Measurements from ENCODE around the gene MXD1.

The MXD1 gene

GRCh38 chr2:69983392-69983966 lies 68.6 kb downstream of the MXD1 start:
- Histone ChIP-seq H3K9me3 (ENCODE audit: control insufficient read depth, insufficient read depth, low read depth, low read length) (no peaks in the 10 kb centered on the region), H3K4me1 (ENCODE audit: control insufficient read depth, insufficient read depth, low read length) (peaks cover under 1% of the 10 kb centered on the region; the same call in 1 of the 2 replicates)

DNA sequence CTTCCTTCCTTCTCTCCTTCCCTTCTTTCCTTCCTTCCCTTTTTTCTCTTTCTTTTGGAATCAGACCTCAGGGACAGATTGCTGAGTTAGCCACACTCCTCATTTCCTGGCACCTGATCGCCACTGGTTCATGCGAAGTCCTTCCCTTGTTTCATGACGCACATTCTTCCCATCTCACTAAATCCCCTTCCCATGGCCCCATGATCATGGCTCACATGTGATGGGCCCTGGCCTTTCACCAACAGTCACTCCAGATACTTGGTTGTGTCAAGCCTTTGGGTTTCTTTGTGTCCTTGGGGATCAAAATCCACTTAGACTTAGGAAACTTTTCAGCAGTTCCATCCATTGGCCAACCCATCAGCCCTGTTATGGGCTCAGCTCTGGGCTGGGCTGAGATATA lies 70.3 kb downstream of the MXD1 start:
- H3K4me3 ChIP-seq (ENCODE audit: low read depth, low read length), result no peak overlapping the region
- H3K9ac ChIP-seq (ENCODE audit: low read length), result no peak overlapping the region
- H3K27ac ChIP-seq (ENCODE audit: low read depth, low read length), result no peak overlapping the region
- no peaks in the 10 kb centered on the region for H3K9me3 ChIP-seq (ENCODE audit: control insufficient read depth, insufficient read depth, low read depth, low read length)
- no peaks in the 10 kb centered on the region for H3K36me3 ChIP-seq (ENCODE audit: control insufficient read depth, insufficient read depth, low read length)
- no peaks in the 10 kb centered on the region for H3K4me1 ChIP-seq (ENCODE audit: control insufficient read depth, insufficient read depth, low read length)
- H3K27me3 ChIP-seq (ENCODE audit: control insufficient read depth, insufficient read depth, low read length), result no peaks in the 10 kb centered on the region

More at GRCh38 chr2:69983392-69983966, 68.6 kb downstream of the MXD1 start:
- Histone ChIP-seq H3K4me3 (ENCODE audit: low read depth, low read length) (no peak overlapping the region), H3K27ac (ENCODE audit: low read depth, low read length) (no peak overlapping the region), H3K36me3 (ENCODE audit: control insufficient read depth, insufficient read depth, low read length) (no peaks in the 10 kb centered on the region), H3K9ac (ENCODE audit: low read length) (no peak overlapping the region), H3K27me3 (ENCODE audit: control insufficient read depth, insufficient read depth, low read length) (no peaks in the 10 kb centered on the region)

- H3K27ac ChIP-seq (ENCODE audit: low read depth, low read length), result no peak overlapping the region
- no peak overlapping the region for H3K9ac ChIP-seq (ENCODE audit: low read length)
- H3K27me3 ChIP-seq (ENCODE audit: control insufficient read depth, insufficient read depth, low read length), result no peaks in the 10 kb centered on the region
- H3K4me1 ChIP-seq (ENCODE audit: control insufficient read depth, insufficient read depth, low read length), result no peaks in the 10 kb centered on the region
- no peak overlapping the region for H3K4me3 ChIP-seq (ENCODE audit: low read depth, low read length)
- no peaks in the 10 kb centered on the region for H3K36me3 ChIP-seq (ENCODE audit: control insufficient read depth, insufficient read depth, low read length)
- H3K9me3 ChIP-seq (ENCODE audit: control insufficient read depth, insufficient read depth, low read depth, low read length), result no peaks in the 10 kb centered on the region
These were observed 70.8 kb downstream of the MXD1 start for GRCh38 chr2:69985688-69986087.

DNA sequence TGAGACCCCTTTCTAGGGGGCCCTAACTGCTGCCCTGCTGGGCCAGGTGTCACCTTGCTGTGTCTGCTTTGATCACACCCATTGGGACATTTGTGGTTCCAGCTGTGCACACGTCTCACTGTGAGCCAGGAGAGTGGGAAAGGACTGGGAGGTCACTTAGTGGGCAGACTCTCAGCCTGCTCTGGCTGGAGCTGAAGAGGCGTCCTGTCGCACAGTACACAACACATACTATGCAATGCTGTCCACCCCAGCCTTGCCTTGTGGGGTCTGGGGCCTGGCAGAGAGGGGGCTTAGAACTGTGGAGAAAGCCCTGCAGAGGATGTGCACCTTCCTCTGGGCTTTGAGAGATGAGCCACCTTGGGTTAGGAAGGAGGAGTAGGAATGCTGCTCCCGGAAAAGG lies 71.8 kb downstream of the MXD1 start:
- Histone ChIP-seq H3K9ac (ENCODE audit: low read length) (no peak overlapping the region), H3K9me3 (ENCODE audit: control insufficient read depth, insufficient read depth, low read depth, low read length) (no peaks in the 10 kb centered on the region), H3K4me1 (ENCODE audit: control insufficient read depth, insufficient read depth, low read length) (no peaks in the 10 kb centered on the region), H3K4me3 (ENCODE audit: low read depth, low read length) (no peak overlapping the region), H3K36me3 (ENCODE audit: control insufficient read depth, insufficient read depth, low read length) (no peaks in the 10 kb centered on the region), H3K27ac (ENCODE audit: low read depth, low read length) (no peak overlapping the region), H3K27me3 (ENCODE audit: control insufficient read depth, insufficient read depth, low read length) (no peaks in the 10 kb centered on the region)

GRCh38 chr2:69988086-69988635 lies 73.3 kb downstream of the MXD1 start:
- H3K9ac ChIP-seq (ENCODE audit: low read length), result no peak overlapping the region
- H3K27me3 ChIP-seq (ENCODE audit: control insufficient read depth, insufficient read depth, low read length), result no peaks in the 10 kb centered on the region
- H3K27ac ChIP-seq (ENCODE audit: low read depth, low read length), result no peak overlapping the region
- H3K9me3 ChIP-seq (ENCODE audit: control insufficient read depth, insufficient read depth, low read depth, low read length), result no peaks in the 10 kb centered on the region
- peaks cover 8% of the 10 kb centered on the region; the same call in 1 of the 2 replicates for H3K4me1 ChIP-seq (ENCODE audit: control insufficient read depth, insufficient read depth, low read length)
- H3K36me3 ChIP-seq (ENCODE audit: control insufficient read depth, insufficient read depth, low read length), result no peaks in the 10 kb centered on the region
- no peak overlapping the region for H3K4me3 ChIP-seq (ENCODE audit: low read depth, low read length)

- Histone ChIP-seq H3K9me3 (ENCODE audit: control insufficient read depth, insufficient read depth, low read depth, low read length) (no peaks in the 10 kb centered on the region), H3K27ac (ENCODE audit: low read depth, low read length) (no peak overlapping the region), H3K36me3 (ENCODE audit: control insufficient read depth, insufficient read depth, low read length) (0 out of 2 replicates have a peak, but pooled peaks cover 3% of the 10 kb centered on the region), H3K9ac (ENCODE audit: low read length) (no peak overlapping the region), H3K27me3 (ENCODE audit: control insufficient read depth, insufficient read depth, low read length) (no peaks in the 10 kb centered on the region), H3K4me1 (ENCODE audit: control insufficient read depth, insufficient read depth, low read length) (peaks cover 9% of the 10 kb centered on the region; the same call in 1 of the 2 replicates), H3K4me3 (ENCODE audit: low read depth, low read length) (no peak overlapping the region)
These were observed 74.1 kb downstream of the MXD1 start for GRCh38 chr2:69989009-69989408.

DNA sequence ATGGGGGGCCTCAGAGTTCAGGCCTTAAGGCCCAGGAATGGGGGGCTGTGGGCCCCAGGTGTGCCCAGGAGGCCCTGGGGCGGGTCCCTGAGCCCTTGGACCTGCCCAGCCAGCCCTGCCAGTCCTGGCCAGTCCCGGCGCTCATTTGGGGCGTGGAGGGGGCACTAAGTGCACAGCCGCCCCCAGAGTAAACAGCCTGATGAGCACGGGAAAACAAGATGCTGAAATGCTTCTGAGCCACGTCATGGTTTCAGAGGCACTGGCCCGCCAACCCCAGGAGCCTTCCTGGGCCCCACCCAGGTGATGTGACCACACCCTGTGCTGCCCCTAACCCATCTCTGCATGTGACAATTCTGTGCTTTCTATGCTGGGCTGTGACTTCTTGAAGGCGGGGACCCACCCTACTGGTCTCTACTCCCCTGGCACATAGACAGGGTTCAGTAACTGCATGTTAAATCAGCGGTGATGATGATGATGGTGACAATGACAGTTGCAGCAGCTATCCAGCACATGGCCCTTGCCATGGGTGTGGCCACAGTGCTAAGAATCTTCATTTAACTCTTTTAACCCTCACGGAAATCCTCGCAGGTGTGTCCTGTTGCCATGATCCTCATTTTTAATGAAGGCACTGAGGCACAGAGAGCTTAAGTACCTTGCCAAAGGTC lies 74.7 kb downstream of the MXD1 start:
- H3K27me3 ChIP-seq (ENCODE audit: control insufficient read depth, insufficient read depth, low read length), result no peaks in the 10 kb centered on the region
- no peak overlapping the region for H3K4me3 ChIP-seq (ENCODE audit: low read depth, low read length)
- H3K27ac ChIP-seq (ENCODE audit: low read depth, low read length), result no peak overlapping the region
- 0 out of 2 replicates have a peak, but pooled peaks cover 3% of the 10 kb centered on the region for H3K36me3 ChIP-seq (ENCODE audit: control insufficient read depth, insufficient read depth, low read length)
- no peak overlapping the region for H3K9ac ChIP-seq (ENCODE audit: low read length)
- H3K4me1 ChIP-seq (ENCODE audit: control insufficient read depth, insufficient read depth, low read length), result peaks cover 9% of the 10 kb centered on the region; the same call in 1 of the 2 replicates
- no peaks in the 10 kb centered on the region for H3K9me3 ChIP-seq (ENCODE audit: control insufficient read depth, insufficient read depth, low read depth, low read length)

Measured in HUES6 (cell line).